NOMO-1 treated with dmso at 0.1 percent for 144 hours (cell line): ENCODE data around the gene SLC7A7.
A peak's percentile ranks its signal among the peaks of the same experiment; 100 is the strongest.
"Not testable (repeated sequence)": the region's sequence is repeated elsewhere in the genome, so short reads cannot be mapped to it uniquely, and the experiment has no call there.

Source experiments
- DNase-seq: peaks from one replicate; lab custom pipeline; 2025; ENCODE audit not compliant: unreplicated experiment; lab: John Stamatoyannopoulos, UW

The SLC7A7 gene

DNA sequence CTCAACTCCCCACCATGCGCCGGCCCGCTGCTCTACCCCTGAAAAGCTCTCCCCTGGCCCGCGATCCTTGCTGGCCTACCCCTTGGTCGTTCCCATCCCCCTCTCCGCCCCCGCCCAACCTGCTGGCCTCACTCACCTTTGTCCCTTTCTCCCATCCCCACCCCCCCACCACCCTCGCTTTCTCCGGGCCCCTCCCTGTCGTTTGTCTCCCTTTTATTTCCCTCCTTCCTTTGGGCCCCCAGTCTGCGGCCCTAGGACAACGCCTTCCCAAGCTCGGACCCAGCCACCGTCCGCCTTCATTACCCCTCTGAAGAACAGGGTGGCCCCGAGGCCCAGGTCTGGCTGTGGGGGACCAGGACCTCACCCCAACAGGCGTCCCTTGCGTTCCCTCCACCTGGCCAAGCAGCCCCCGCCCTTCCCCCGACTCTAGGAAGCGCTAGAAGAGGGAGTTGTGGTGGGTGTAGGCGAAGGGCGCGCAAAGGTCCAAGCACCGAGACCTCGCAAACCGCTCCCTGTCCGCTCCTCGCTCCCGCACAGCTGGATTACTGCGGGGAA, 6.9 kb upstream of the SLC7A7 start:
- DNase-seq: no peak

DNA sequence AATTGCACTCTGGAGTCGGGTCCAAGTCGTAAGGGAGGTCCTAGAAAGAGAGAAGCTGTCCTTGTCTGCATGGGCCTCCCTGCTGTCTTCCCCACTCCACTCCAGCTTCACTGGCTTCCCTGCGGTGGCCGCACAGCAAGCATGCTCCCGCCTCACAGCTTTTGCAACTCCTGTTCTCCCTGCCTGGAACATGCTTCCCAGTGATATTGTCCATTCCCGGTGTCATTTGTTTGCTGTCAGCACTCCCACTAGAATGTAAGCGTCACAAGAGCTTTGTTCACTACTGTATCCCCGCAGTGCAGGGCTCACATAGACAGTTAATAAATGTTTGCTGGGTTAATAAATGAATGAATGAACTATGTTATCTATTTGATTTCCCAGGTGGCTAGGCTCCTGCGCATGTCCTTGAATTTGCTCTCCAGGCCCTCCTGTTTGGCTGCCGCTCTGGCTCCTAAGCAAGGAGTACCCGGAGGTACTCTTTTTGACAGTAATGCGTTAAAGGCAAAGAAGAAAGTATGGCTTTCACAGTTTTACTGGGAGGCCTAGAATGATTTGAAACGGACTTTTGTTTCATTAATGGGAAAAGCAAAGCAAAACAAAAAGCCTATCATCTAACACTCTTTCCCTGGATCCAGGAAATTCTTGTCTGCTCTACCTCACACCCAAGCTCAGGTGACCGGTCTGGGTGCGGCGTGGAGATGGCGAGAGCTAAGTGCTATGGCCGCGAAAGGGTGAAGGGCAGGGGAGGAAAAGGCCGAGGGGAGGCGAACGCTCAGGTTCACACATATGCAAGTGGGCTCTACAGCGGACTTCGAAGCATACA, 6.2 kb upstream of the SLC7A7 start:
- DNase-seq: no peak

DNA sequence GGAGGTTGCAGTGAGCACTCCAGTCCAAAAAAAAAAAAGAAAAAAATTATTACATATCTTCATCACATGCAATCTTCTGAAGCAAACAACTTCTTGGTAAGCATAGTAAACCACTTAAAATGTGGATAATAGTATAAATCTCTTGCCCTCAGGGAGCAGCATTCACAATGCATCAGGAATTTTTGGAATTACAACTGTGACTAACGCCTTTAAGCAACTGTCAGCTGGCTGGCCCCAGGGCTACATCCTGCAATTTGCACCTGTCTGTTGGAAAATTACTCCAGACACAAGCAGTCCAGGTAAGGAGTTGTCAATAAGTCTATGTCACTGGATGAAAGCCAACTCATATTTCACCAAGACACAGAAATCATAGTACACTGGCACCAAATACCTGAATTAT, 5.5 kb upstream of the SLC7A7 start:
- DNase-seq: no peak

DNA sequence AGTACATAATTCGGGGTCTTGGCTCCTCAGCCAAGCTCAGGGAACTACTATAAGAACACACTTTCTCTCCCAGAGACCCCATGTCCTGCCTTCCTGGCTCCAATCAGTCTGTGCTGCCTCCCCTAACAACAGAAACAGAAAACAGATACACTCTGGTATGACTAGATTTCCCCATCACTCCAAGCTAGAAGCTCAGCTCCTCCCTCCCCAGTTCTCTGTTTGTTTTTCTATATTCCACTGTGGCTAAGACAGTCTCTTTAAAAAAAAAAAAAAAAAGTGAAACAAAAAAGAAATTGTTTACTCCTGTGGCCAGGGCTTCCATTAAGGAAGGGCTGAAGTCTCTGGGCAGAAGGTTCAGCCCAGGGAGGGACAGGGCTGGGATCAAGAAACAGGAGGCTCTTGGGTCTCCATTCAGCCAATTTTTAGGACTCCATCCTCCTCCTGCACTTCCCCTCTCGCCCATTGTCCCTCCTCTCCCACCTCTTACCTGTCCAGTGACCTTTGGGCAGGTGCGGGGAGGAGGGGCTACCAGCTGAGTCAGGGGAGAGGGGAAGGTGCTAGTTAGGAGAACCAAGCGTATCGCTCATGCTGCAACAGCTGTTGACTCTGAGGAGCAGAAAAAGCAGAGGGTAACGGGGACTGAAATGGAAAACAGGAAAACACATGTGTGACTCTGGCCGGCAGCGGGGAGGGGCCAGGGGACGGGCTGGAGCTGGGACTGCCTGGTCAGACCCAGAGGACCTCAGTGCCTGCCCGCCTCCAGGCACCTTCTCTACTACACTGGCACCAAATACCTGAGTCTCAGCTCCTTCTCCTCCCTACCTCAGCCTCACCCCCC, 4.1 kb upstream of the SLC7A7 start:
- DNase-seq: no peak

DNA sequence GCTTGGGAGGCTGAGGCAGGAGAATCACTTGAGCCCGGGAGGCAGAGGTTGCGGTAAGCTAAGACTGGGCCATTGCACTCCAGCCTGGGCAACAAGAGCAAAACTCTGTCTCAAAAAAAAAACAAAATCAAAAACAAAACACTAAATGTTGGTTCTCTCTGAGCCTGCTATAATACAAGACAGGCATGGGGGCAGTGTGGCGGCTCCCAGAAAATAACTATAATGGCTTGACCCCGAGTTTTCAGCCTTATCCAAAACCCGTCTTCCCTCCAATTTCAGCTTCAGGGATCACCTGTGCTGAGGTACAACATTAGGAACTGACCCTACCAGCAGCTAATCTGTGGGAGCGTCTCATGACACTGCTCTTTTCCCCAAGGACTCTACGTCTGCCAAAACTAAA, 862 bp downstream of the SLC7A7 start:
- DNase-seq: no peak

DNA sequence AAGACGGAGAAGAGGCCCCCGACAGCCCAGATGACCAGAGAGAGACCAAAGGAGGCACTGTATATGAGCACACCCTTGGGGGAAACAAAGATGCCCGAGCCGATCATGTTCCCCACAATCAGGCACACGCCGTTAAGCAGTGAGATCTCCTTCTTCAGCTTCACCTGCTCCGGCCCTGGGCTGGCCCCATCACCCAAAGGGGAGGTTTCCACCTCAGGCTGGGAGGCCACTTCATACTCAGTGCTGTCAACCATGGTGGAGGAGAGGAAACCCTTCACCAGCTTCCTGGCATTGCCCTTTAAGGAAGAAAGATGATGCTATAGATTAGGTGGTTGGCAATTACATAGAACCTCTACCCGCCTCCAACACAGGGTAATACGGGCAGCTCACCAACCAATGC, 2.1 kb downstream of the SLC7A7 start:
- no peak for DNase-seq

DNA sequence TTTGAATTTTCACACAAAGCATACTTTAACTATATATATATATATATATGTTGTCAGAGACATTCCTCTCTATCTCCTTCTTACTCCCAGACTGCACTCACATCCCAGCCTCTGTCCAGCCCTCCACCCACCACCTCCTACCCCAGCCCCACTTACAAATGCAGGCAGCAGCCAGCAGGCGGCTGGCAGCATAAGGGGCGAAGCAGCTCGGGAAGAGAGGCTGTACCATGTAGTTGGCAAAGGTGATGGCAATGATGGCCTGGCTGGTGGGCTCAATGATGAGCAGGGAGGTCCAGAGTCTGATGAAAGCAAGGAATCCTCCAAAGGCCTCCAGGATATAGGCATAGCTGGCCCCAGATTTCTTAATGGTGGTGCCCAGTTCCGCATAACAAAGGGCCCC, 2.5 kb downstream of the SLC7A7 start:
- no peak for DNase-seq

DNA sequence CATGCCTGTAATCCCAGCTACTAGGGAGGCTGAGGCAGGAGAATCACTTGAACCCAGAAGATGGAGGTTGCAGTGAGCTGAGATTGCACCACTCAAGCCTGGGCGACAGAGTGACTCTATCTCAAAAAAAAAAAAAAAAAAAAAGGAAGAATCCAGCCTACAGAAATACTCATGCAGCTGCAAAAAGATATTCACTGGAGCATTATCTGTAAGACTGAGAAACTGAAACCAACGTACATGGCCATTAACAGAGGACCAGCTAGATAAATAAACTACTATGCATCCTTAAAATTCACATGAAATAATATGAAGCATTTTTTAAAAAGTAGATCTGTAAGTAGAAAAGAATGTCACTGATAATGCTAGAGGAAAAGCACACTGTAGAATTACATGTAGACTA, 3.5 kb downstream of the SLC7A7 start:
- DNase-seq: peak; percentile 32

DNA sequence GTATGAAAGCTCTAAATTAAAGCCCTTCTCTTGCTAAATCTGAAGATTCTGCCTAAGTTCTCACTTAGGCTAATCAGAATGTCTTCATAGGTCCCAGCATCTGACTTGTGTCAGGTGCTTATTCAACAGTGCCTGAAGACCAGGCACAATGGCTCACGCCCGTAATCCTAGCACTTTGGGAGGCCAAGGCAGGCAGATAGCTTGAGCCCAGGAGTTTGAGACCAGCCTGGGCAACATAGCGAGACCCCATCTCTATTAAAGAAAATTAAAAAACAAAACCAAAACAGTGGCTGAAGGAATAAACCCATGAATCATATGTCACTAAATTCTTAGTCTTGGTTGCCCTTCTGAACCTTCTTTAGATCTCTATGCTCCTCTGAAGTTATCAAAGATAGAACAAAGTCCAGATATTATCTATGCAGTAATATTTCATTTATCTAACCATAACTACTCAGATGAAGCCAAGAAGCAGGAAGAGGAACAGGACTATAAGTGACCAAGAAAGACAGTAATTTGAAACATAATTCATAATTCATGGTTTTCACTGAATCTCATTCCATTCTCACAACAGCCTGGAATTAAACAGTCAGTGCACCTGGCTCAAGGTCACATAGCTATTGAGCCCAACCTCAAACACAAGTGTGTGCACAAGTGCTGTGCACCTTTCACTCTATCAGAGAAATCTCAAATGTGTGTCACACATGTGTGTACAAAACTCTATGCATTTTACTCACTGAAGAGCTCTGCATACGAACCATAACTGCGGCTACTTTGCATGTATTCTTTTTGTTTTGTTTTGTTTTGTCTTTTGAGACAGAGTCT, 6.6 kb downstream of the SLC7A7 start:
- no peak for DNase-seq

DNA sequence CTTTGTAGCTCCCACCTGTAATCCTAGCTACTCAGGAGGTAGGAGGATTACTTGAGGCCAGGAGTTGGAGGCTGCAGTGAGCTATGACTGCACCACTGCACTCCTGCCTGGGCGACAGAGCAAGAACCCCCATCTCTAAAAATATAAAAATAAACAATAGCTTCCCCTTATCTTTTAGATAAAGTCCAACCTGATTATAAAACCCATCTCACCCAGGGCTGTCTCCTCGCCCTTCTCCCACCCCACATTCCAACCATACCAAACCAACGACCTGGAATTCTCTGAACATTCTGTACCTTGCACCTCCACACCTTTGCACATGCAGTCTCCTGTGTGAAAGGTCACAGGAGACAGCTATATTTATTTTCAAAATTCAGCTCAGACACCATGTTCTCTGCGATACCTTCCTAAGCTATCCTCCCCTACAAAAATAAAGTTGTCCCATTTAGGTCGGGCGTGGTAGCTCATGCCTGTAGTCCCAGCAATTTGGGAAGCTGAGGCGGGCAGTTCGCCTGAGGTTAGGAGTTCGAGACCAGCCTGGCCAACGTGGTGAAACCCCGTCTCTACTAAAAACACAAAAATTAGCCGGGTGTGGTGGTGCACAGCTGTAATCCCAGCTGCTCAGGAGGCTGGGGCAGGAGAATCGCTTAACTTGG, 7.7 kb downstream of the SLC7A7 start:
- no peak for DNase-seq

DNA sequence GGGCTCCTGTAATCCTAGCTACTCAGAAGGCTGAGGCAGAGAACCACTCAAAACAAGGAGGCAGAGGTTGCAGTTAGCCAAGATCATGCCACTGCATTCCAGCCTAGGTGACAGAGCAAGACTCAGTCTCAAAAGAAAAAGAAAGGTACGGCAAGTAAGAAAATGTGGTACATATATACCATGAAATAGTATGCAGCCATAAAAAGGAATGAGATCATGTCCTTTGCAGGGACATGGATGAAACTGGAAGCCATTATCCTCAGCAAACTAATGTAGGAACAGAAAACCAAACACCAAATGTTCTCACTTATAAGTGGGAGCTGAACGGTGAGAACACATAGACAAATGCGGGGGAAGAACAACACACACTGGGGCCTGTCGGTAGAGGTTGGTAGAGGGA, 10.0 kb downstream of the SLC7A7 start:
- DNase-seq: not testable (repeated sequence)

DNA sequence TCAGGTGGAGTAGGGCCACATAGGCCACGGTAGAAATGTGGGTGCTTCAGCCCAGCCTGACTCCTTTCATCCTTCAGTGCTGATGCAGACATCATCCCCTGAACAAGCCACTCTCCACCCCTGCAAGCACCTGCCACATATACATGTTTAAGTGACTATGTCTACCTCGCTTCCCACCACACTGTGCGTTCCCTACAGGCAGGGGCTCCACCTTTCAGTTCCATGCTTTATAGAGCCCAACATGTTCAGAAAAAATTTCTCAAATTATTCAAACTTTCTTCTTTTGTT, 11.6 kb downstream of the SLC7A7 start:
- DNase-seq: no peak

DNA sequence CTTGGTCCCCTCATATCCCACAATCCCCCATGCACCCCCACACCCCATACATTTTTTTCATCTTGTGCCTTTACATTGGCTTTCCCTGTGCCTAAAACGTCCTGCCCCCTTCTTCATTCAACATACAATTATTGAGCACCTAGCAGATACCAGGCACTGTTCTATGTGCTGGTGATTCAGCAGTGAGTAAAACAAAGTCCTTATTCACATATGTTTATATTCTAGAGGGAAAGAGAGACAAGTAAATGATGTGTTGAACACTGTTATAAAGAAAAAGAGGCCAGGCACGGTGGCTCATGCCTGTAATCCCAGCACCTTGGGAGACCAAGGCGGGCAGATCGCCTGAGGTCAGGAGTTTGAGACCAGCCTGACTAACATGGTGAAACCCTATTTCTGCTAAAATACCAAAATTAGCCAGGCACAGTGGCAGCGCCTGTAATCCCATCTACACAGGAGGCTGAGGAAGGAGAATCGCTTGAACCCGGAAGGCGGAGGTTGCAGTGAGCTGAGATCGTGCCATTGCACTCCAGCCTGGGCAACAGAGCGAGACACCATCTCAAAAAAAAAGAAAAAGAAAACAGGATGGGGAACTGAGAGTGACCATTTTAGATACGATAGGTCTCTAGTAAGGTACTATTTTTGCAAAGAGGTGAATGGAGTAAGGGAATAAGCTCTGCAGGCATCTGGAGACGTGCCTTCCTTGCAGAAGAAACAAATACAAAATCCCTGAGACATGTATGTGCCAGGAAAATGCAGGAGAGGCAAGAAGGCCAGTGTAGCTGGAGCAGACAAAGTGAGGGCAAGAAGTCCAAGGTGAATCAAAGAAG, 12.2 kb downstream of the SLC7A7 start:
- no peak for DNase-seq

DNA sequence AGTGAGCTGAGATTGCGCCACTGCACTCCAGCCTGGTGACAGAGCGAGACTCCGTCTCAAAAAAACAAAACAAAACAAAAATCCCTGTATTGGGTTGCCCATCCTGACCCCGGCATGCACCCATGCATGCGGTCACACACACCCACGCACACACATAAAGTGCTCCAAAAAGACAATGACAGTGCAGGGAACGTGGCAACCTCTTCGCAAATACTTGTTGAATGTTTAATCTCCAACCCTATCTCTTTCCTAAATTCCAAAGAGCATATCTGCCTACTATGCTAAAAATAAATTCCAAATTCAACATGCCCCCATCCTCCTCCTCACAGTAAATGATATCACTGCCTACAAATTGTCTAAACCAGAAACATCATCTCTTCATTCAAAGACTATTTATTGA, 13.5 kb downstream of the SLC7A7 start:
- DNase-seq: no peak

DNA sequence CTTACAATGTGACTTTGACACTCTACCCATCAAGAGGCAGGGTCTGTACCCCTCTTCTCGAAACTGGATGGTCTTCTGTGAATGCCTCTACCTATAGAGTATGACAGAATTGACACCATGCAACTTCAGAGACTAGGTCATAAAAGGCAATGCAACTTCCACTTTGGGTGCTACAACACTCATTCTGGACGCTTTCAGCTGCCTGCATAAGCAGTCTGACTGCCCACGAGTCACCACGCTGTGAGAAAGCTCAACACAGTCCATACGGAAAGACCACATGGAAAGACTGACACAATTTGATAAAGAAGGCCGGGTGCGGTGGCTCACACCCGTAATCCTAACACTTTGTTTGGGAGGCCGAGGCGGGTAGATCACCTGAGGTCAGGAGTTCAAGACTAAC, 14.9 kb downstream of the SLC7A7 start:
- no peak for DNase-seq

DNA sequence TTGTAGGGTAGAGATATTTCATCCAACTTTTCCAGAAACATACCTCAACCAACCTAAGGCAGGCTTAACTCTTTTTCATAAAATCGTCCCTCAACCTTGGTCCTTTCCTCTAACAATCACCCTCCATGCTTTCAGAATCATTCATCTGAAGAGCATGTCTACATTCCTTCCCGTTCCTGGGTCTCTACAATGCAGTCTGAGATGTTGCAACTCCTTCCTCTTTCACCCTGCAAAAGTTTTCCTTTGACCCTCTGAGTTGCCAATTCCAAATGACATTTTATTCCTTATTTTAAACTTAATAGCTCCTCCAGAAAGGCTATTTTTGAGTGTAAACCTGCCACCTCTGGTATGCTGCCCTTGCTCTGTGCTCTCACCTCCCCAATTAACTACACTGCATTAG, 16.7 kb downstream of the SLC7A7 start:
- DNase-seq: no peak

DNA sequence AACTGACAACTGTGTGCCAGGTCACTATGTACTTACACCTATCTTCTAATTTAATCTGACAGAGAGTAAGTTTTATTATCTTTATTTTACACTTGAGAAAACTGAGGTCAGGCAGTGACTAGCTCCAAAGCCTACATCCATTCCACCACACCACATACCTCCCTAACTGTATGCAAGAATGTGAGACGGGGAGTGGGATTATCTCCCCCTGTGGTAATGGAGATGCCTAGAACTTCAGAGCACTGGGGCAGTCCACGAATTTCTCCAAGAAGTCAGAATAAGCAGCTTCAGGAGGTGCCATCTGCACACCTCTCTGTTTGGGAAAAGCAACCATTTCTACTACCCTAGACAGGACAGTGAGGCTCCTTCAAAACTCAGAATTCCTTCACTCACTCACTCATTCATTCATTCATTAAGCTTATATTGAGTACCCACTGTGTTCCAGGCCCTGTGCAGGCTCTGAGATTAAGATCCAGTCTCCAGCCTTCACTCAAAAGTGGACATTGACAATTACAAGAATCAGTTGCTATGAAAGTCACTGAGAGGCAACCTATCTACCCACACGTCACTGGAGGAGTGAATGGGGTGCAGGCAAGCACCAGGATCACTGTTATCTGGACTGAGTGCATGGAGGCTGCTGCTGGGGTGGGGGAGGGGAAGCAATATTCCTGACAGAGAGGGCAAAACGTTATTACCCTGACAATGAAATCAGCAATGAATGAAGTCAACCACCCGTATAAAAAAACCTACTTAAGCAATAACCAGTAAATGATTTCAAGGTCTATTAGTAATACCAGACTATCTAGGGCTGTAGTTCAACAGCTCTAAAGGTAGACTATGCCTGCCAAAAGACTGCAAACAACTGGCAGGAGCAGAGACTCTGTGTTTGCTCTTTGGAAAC, 18.0 kb downstream of the SLC7A7 start:
- no peak for DNase-seq

DNA sequence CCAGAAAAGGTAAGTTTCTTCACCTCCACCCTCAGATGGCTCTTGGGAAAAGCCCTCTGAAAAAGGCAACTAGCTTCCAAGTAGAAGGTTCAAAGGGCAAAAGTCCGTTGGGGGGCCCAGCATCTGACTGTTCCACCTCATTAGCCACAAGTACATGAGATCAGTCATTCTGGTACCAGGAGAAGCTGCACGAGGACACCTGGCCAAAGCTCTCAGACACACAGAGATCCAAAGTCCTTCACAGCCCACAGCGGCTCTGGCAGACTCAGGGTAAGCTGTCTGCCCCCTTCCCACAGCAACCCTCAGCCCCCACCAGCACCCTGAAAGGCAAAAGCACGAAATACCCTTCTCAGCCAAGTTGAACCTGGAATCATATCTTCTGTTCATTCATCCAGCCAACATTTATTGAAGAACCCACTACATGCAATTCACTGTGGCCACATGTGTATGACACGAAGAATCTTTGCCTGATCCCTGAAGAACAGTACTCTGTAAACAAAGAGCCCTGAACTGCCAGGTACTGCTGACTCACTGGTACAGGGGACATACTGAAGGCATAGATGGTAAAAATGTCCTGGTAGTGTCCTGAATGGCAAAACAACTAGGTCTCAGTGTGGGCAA, 19.0 kb downstream of the SLC7A7 start:
- no peak for DNase-seq

DNA sequence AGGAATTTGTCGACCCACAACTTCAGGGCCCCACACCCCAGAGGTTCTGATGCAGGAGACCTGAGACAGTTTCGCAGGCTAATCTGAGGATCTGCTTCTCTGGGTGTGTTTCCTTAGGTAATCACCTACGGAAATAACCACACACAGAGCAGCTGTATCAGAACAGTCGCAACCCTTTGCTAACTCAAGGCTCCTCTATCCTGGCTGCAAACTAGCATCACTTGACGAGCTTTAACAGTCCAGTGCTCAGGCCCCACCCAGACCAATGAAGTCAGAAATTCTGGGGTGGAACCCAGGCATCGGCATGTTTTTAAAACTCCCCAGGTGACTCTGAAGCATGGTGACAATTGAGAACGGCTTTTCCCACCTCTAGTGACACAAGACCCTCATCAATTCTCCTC, 20.7 kb downstream of the SLC7A7 start:
- no peak for DNase-seq
